Choroid plexus epithelial cell (primary cell): ENCODE measurements around the gene GTF2IRD1.
"Not testable (repeated sequence)": the region's sequence is repeated elsewhere in the genome, so short reads cannot be mapped to it uniquely, and the experiment has no call there.

Source experiments
- DNase-seq: peaks from one replicate; pipeline ENCODE4 v3.0.0-alpha.2; 2010; ENCODE audit warnings: low read depth
- H3K4me3 ChIP-seq: 2 replicates; pipeline ENCODE4 v1.5.1; 2011; ENCODE audit warnings: low read depth, mild to moderate bottlenecking, control low read depth, low read length, moderate library complexity
- TF ChIP-seq, protein P1 (sequence below): conservative IDR thresholded peaks from 2 replicates; pipeline ENCODE4 v1.5.1; 2011; ENCODE audit warnings: low read depth, mild to moderate bottlenecking, control low read depth, inconsistent platforms, low read length, moderate library complexity

Gene GTF2IRD1

DNA sequence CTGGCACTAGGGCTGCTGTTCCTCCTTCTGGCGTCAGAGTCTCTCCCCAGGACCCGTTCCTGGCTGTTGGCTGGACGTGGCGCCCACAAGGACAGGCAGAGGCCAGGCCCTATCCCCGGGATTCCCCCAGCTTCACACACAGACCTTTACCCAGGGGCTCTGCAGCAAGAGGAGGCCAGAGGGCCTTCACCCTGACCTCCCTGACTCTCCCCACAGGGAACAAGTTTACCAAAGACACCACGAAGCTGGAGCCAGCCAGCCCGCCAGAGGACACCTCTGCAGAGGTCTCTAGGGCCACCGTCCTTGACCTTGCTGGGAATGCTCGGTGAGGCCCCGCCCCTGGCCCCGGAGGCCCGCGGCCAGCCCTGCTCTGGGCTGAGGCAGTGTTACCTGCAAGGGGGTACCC lies 82.2 kb downstream of the GTF2IRD1 start:
- no peak for DNase-seq
- TF ChIP-seq, protein P1, sequence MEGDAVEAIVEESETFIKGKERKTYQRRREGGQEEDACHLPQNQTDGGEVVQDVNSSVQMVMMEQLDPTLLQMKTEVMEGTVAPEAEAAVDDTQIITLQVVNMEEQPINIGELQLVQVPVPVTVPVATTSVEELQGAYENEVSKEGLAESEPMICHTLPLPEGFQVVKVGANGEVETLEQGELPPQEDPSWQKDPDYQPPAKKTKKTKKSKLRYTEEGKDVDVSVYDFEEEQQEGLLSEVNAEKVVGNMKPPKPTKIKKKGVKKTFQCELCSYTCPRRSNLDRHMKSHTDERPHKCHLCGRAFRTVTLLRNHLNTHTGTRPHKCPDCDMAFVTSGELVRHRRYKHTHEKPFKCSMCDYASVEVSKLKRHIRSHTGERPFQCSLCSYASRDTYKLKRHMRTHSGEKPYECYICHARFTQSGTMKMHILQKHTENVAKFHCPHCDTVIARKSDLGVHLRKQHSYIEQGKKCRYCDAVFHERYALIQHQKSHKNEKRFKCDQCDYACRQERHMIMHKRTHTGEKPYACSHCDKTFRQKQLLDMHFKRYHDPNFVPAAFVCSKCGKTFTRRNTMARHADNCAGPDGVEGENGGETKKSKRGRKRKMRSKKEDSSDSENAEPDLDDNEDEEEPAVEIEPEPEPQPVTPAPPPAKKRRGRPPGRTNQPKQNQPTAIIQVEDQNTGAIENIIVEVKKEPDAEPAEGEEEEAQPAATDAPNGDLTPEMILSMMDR: no peak
- no peak overlapping the region for H3K4me3 ChIP-seq

DNA sequence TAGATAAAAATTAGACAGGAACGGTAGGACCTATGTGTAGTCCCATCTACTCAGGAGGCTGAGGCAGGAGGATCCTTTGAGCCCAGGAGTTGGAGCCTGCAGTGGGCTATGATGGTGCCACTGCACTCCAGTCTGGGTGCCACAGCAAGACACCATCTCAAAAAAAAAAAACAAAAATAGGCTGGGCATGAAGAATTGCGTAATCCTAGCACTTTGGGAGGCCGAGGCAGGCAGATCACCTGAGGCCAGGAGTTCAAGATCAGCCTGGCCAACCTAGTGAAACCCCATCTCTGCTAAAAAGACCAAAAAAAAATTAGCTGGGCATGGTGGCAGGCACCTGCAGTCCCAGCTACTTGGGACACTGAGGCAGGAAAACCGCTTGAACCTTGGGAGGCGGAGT lies 88.2 kb downstream of the GTF2IRD1 start:
- DNase-seq, H3K4me3 ChIP-seq: not testable (repeated sequence)

DNA sequence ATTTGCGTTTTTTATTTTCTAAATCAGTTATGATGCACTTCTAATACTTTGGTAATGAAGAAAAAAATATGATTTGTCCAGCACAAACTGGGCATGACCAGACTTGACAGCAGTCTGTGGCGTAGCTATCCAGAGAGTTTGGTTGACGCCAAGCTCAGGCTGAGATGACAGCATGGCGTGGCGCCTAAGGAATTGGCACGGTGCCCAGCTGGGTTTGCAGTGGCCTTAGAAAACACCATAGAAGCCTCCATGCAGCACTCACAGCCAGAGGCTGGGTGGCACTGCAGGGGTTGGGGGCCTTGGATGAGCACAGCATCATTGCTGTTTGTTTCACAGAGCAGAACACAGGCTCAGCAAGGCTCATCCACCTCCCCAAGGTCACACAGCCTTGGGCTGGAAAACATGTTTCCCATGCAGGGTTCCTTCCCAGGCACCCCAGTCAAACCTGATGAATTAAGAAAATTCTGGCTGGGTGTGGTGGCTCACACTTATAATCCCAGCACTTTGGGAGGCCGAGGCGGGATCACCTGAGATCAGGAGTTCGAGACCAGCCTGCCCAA lies 88.9 kb downstream of the GTF2IRD1 start:
- no peak for DNase-seq
- no peak overlapping the region for H3K4me3 ChIP-seq
- TF ChIP-seq, protein P1: no peak

DNA sequence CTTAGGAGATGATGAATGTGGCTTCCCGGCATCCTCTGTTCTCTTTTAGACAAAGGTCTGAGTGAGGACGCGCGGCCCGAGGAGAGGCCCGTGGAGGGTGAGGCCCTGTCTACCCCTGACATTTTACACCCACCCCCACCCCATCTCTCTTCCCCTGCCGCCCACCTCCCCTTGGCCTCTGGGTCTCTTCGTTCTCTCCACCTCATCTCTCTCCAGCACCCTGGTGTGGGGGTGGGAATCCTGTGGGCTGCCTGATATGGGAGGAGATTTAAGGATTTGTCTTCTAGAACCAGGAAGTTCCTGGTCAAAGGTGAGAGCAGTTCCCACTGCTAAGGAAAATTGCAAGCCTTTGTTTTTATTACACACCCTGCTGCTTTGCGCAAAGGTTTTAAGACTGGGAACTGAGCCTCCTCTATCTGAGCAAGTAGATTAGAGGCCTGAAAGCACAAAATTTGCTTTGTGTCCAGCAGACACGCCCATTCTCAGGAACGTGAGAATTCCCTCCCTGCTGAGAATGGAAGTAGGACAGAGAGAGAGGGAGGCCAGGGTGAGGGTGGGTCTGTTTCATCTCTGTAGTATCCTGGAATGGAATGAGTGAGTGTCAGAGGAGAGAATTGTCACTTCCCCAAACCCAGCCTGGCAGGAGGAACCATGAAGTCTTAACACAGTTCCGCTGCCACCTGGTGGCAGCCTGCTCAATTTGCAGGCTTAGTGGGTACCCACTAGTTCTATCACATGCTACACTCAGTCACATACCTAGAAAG lies 91.2 kb downstream of the GTF2IRD1 start:
- DNase-seq: peak; percentile 85

DNA sequence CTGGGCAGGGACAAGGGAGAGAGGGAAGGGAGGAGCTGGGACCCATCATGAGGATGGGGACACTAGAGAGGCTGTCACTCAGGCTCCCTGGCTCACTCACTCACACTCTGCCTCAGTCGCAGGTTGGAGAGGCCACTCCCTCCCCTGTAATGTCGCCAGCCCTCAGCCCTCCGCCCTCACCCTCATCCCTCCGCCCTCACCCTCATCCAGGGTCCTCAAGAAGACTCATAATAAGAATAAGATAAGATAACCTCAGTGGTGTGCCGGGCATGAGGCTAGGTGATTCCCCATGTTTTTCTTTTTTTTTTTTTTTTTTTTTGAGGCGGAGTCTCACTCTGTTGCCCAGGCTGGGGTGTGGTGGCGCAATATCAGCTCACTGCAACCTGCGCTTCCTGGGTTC lies 92.2 kb downstream of the GTF2IRD1 start:
- no peak overlapping the region for H3K4me3 ChIP-seq
- TF ChIP-seq, protein P1: no peak
- no peak for DNase-seq

More for the DNA sequence above, 91.2 kb downstream of the GTF2IRD1 start:
- H3K4me3 ChIP-seq: no peak overlapping the region
- TF ChIP-seq, protein P1: peak; percentile 79

DNA sequence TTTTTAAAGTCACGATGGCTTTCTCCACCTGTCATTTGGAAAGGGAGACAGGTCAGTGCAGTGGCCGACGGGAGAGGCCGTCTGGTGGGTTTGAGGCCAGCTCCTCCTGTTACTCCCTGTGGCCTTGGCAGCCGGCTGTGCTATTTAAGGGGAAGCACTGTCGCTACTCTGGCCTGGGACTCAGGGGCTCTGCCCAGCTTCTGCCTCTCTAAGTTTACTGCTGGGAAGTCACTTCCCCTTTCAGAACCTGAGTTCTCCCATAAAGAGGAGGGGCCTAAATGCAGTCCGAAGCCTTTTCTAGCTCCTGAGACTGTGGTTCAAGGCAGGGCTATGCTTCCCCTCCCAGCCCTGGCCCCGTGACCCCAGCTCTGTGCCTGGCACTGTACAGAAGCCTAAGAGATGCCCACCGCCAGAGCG lies 99.9 kb downstream of the GTF2IRD1 start:
- not testable (repeated sequence) for DNase-seq, H3K4me3 ChIP-seq

DNA sequence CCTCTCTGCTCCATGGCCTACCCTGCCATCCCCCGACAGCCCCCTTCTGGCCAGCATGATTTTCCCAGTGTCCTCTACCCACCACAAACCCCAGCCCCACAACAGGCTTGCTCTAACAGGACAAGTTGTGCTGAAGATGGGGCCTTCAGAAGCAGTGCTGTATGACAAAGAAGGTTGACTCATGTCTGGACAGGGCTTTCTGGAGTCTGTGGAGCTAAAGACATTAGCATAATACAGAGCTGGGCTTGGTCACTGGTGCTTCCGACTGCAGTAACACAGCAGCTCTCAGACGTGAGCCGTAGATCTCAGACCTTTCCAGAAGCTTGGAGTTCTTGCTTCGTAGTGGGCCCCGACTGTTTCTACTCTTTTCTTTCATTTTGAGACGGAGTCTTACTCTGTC lies 100.5 kb downstream of the GTF2IRD1 start:
- TF ChIP-seq, protein P1: no peak
- no peak overlapping the region for H3K4me3 ChIP-seq
- DNase-seq: no peak

DNA sequence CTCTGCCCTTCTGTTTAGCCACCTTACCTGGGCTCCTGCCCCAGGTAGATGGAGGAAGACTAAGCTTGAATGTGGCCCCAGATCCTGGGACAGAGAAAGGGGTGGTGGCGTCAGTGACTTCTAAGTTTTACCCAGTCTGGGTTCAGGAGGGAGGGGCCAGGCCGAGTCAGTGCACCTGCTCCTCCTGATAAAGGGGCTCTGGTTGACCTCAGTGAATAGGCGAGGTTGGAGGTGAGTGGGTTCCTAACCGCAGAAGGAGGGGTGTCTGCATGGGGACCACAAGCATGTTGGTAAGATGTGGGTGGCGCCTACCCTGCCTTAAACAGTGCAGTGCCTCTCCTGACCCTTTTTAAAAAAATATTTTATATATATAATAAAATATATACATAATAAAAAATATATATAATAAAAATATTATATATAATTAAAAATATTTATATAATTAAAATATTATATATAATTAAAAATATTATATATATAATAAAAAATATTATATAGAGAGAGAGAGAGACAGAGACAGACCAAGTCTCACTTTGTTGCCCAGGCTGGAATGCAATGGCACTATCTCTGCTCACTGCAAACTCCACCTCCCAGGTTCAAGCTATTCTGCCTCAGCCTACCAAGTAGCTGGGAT lies 106.5 kb downstream of the GTF2IRD1 start:
- DNase-seq: no peak
- TF ChIP-seq, protein P1: no peak

More for the DNA sequence above, 106.5 kb downstream of the GTF2IRD1 start:
- no peak overlapping the region for H3K4me3 ChIP-seq
